ENCODE results near the gene CACNB1. TPM values are rescaled to one million over a fixed set of nuclear protein-coding genes. Genes with fewer than 3 reads are reported as not detected.

The CACNB1 gene
- polyA plus RNA-seq, 1 donor (not counting 4 experiments of a cell fraction or from before 2014, with no cell fraction given) = 4.0 TPM

GRCh38 chr17:39222866-39223834 is 25.7 kb upstream of the CACNB1 start:
- H3K4me3 ChIP-seq (ENCODE audit: control insufficient read depth in 2 of 3, extremely low read depth in 1 of 3, insufficient read depth in 2 of 3, low read depth in 1 of 3, low read length in 3 of 3) = no peak overlapping the region

GRCh38 chr17:39222151-39222550 is 24.7 kb upstream of the CACNB1 start:
- Histone ChIP-seq H3K4me3 (ENCODE audit: control insufficient read depth in 2 of 3, extremely low read depth in 1 of 3, insufficient read depth in 2 of 3, low read depth in 1 of 3, low read length in 3 of 3) (no peak overlapping the region), H3K27ac (ENCODE audit: control insufficient read depth, insufficient read depth, low read length) (no peak overlapping the region), H3K27me3 (ENCODE audit: control insufficient read depth, extremely low read depth, insufficient read depth, low read length) (peaks cover 67% of the 10 kb centered on the region), H3K9me3 (ENCODE audit: control insufficient read depth, low read depth, low read length) (no peaks in the 10 kb centered on the region), H3K36me3 (ENCODE audit: control insufficient read depth in 2 of 2, extremely low read depth in 1 of 2, insufficient read depth in 2 of 2, low read length in 2 of 2) (no peaks in the 10 kb centered on the region), H3K9me1 (ENCODE audit: control insufficient read depth, extremely low read depth, insufficient read depth, low read length) (no peaks in the 10 kb centered on the region), H3K9ac (ENCODE audit: control insufficient read depth, extremely low read depth, insufficient read depth, low read length) (no peak overlapping the region), H3K79me2 (ENCODE audit: control insufficient read depth, insufficient read depth, low read length) (no peaks in the 10 kb centered on the region), H3K4me1 (ENCODE audit: control insufficient read depth, extremely low read depth, insufficient read depth, low read length) (no peaks in the 10 kb centered on the region), H4K20me1 (ENCODE audit: control insufficient read depth, extremely low read depth, insufficient read depth, low read length) (no peaks in the 10 kb centered on the region), H2AFZ (ENCODE audit: control insufficient read depth, low read length) (no peak overlapping the region), H3K4me2 (ENCODE audit: control insufficient read depth, extremely low read depth, insufficient read depth, low read depth, low read length) (no peak overlapping the region)
- no peak for TF ChIP-seq CTCF (optimal IDR thresholded peaks at IDR 0.05 in 1 of 3, IDR thresholded peaks at IDR 0.05 in 1 of 3, conservative IDR thresholded peaks at IDR 0.05 in 1 of 3; ENCODE audit: extremely low read depth in 1 of 3, insufficient read depth in 2 of 3, low read length in 3 of 3)
- no peak for TF ChIP-seq EZH2 (IDR thresholded peaks at IDR 0.05; ENCODE audit: low read length)
- no peak for DNase-seq (ENCODE audit: low read depth, low spot score)
- FAIRE-seq = no peak
- dilution Hi-C loops (cut with MboI; ENCODE audit: extremely low pct_ligation_motif_present, low sequenced_read_pairs) = no loop called here

More at GRCh38 chr17:39222866-39223834, 25.7 kb upstream of the CACNB1 start:
- DNase-seq (ENCODE audit: low read depth, low spot score) = no peak
- no peaks in the 10 kb centered on the region for H3K4me1 ChIP-seq (ENCODE audit: control insufficient read depth, extremely low read depth, insufficient read depth, low read length)
- H3K27ac ChIP-seq (ENCODE audit: control insufficient read depth, insufficient read depth, low read length) = no peak overlapping the region
- dilution Hi-C loops (cut with MboI; ENCODE audit: extremely low pct_ligation_motif_present, low sequenced_read_pairs) = no loop called here
- H2AFZ ChIP-seq (ENCODE audit: control insufficient read depth, low read length) = no peak overlapping the region
- FAIRE-seq = no peak
- H3K36me3 ChIP-seq (ENCODE audit: control insufficient read depth in 2 of 2, extremely low read depth in 1 of 2, insufficient read depth in 2 of 2, low read length in 2 of 2) = no peaks in the 10 kb centered on the region
- no peak overlapping the region for H3K9ac ChIP-seq (ENCODE audit: control insufficient read depth, extremely low read depth, insufficient read depth, low read length)
- H4K20me1 ChIP-seq (ENCODE audit: control insufficient read depth, extremely low read depth, insufficient read depth, low read length) = no peaks in the 10 kb centered on the region
- no peaks in the 10 kb centered on the region for H3K9me3 ChIP-seq (ENCODE audit: control insufficient read depth, low read depth, low read length)
- no peak for TF ChIP-seq EZH2 (IDR thresholded peaks at IDR 0.05; ENCODE audit: low read length)
- TF ChIP-seq CTCF (optimal IDR thresholded peaks at IDR 0.05 in 1 of 3, IDR thresholded peaks at IDR 0.05 in 1 of 3, conservative IDR thresholded peaks at IDR 0.05 in 1 of 3; ENCODE audit: extremely low read depth in 1 of 3, insufficient read depth in 2 of 3, low read length in 3 of 3) = no peak
- no peaks in the 10 kb centered on the region for H3K79me2 ChIP-seq (ENCODE audit: control insufficient read depth, insufficient read depth, low read length)
- H3K4me2 ChIP-seq (ENCODE audit: control insufficient read depth, extremely low read depth, insufficient read depth, low read depth, low read length) = no peak overlapping the region
- peaks cover 76% of the 10 kb centered on the region for H3K27me3 ChIP-seq (ENCODE audit: control insufficient read depth, extremely low read depth, insufficient read depth, low read length)
- no peaks in the 10 kb centered on the region for H3K9me1 ChIP-seq (ENCODE audit: control insufficient read depth, extremely low read depth, insufficient read depth, low read length)

All from keratinocyte (primary cell).